ENCODE results near the gene N4BP3.
"Not testable (repeated sequence)": the region's sequence is repeated elsewhere in the genome, so short reads cannot be mapped to it uniquely, and the experiment has no call there.

N4BP3 gene, protein sequence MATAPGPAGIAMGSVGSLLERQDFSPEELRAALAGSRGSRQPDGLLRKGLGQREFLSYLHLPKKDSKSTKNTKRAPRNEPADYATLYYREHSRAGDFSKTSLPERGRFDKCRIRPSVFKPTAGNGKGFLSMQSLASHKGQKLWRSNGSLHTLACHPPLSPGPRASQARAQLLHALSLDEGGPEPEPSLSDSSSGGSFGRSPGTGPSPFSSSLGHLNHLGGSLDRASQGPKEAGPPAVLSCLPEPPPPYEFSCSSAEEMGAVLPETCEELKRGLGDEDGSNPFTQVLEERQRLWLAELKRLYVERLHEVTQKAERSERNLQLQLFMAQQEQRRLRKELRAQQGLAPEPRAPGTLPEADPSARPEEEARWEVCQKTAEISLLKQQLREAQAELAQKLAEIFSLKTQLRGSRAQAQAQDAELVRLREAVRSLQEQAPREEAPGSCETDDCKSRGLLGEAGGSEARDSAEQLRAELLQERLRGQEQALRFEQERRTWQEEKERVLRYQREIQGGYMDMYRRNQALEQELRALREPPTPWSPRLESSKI

DNA sequence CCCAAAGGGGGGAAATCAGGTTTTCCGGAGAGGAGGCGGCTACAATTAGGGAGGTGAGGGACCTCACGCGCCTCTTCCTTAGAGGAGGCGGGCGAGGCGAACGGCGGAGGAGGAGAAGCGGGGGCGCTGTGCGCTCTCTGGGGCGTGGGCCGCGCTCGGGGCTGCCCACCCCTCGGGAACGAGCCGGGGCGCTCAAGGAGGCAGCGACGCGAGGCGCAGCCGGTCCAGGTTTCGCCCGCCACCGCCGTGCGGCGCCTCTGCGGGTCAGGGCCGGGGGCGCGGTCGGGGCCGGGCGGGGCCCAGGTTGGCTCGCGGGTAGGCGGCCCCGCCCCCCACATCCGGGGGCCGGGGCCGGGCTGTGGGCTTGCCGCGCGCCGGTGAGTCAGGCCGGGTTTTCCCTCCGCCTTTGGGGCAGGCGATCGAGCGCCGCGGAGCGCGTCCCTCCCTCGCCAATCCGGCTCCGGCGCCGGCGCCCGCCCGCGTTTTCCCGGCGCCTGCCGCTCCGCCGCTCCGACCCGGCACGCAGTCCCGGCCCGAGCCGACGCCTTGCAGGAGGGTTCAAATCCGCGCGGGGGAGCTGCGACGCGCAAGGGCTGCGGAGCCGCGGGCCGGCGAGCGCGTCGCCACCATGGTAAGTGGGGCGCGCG is at the start of gene N4BP3:
N4BP3 (plus strand) TSS at position 392 of the 647 bp plus-strand sequence. CDS start 6,052 bp downstream, outside the sequence.
- DNase-seq (ENCODE audit: low spot score): peak; percentile 87

DNA sequence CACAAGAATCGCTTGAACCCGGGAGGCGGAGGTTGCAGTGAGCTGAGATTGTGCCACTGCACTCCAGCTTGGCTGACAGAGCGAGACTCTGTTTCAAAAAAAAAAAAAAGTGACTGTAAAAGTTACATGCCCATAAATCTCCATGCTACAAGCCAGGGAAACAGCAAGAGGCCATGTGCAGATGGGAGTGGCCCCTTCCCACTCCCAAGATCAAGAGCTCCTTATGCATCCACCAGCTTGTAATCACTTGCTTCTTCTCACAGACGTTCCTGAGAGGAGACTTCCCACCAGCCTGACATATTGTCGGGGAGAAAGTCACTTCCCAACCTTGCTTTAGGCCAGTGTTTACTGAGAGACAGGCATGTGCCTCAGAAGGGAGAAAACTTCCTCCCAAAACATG is 45.6 kb upstream of the N4BP3 start:
- no peak for DNase-seq (ENCODE audit: low spot score)

DNA sequence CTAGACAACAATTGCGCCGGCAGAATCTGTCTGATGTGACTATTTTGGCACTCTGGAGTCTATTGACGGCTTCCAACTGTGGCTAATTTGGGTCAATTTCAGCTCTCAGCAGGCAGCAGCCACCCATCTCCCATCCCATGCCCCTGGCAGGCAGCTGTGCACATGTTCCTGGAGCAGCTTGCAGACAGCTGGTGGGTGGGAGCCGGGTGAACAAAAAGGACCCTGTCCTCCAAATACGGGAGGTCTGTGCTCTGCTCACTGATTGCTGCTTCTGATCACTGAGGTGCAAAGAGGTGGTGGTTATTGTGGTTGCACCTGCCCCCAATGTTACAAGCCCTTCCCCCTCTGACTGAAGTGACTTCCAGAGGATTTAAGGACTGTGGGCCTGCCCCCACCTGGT is 45.0 kb upstream of the N4BP3 start:
- no peak for DNase-seq (ENCODE audit: low spot score)

DNA sequence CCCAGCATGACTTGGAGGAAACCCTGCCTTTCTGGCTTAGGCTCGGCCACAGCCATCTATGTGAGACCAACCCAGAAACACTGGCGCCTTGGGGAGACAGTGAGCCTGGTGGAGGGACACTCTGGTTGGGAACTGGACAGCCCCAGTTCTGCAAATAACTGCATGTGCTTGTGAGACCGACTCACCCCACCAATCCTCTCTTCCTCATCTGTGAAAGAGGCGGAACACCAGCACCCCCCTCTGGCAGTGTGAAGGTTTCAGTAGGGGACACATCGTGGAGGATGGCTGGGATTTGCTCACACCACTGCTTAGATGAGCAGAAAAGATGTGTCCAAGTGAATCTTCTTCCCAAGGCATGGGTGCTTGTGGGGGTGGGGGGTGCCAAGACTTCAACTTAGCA is 43.4 kb upstream of the N4BP3 start:
- DNase-seq (ENCODE audit: low spot score): peak; percentile 16

DNA sequence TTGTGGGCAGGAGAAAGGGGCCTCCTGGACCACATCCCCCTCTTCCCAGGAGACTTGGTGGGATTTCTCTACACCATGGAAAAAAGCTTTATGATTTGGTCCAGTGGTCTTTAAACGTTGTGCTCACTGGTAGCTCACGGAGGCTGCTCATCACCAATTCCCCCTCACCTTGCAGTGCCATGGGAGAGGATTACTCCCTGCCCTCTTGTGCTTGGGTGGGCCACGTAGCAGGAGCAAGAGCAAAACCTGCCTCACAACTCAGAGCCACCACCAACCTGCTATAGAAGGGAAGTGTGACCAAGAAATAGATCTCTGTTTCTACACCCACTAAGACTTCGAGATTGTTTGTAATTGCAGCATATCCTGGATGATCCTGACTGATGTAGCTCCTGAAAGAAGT is 42.2 kb upstream of the N4BP3 start:
- DNase-seq (ENCODE audit: low spot score): no peak

DNA sequence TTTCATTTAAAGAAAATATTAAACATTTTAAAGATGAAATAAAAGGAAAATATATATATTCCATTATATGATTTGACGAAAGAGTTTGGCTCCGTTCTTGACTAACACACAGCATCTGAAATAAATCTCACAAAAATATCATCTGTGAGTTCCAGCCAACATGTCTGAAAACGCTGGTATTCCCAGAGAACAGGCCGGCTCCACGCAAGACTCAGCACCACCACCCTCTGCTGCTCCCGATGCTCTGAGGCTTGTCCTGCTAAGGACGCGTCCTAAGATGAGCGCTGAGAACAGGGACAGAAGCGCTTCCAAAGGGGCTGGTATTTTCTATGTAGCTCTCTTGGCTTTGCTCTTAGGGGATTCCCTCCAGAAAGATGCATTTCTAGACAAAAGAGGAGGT is 40.6 kb upstream of the N4BP3 start:
- DNase-seq (ENCODE audit: low spot score): no peak

DNA sequence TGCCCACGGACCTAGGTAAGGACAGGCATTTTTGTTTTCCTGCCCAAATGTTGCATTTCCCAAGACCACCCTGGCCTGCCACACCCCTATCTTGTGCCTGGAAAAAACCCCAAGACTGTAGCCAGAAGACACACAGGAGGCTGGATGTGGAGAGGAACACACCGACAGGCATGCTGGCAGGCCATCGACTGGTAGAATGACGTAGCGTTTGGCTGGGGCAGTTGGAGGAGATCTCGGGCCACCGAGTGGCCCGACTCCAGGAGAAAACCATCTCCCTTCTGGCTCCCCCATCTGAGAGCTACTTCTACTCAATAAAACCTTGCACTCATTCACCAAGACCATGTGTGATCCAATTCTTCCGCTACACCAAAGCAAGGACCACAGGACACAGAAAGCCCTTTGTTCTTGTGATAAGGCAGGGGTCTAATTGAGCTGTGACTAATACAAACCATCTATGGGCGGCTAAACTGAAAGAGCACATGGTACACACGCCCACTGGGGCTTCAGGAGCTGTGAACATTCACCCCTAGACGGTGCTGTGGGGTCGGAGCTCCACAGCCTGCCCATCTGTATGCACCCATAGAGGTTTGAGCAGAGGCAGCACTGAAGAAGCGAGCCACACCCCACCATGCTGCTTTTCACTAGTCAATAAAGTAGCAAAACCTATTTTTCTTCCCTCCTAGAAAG is 38.9 kb upstream of the N4BP3 start:
- DNase-seq (ENCODE audit: low spot score): no peak

DNA sequence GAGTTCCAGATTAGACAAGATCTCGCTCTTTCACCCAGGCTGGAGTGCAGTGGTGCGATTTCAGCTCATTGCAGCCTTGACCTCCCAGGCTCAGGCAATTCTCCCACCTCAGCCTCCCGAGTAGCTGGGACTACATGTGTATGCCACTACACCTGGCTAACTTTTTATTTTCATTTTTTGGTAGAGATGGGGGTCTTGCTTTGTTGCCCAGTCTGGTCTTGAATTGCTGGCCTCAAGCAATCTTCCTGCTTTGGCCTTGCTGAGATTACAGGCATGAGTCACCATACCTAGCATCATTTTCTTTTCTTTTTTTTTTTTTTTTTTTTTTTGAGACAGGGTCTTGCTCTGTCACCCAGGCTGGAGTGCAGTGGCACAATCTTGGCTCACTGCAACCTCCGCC is 36.4 kb upstream of the N4BP3 start:
- not testable (repeated sequence) for DNase-seq (ENCODE audit: low spot score)

DNA sequence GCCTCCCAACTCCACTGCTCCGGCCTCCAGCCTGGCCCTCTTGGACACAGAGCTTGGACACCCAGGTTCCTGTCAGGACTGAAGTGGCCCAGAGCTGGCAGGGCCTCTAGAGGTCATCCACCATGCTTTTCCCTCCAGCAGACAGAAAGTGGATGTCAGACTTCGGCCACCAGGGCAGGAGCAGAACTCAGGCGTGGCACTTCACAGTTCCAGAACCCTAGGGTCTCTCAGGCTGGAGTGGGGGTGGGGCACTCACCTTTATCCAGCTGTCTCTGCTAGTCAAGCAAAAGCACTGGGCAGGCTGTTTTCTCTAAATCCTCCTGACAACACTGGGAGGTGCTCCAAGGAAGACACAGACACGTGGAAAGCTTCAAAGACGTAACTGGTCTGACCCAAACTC is 35.6 kb upstream of the N4BP3 start:
- DNase-seq (ENCODE audit: low spot score): no peak

DNA sequence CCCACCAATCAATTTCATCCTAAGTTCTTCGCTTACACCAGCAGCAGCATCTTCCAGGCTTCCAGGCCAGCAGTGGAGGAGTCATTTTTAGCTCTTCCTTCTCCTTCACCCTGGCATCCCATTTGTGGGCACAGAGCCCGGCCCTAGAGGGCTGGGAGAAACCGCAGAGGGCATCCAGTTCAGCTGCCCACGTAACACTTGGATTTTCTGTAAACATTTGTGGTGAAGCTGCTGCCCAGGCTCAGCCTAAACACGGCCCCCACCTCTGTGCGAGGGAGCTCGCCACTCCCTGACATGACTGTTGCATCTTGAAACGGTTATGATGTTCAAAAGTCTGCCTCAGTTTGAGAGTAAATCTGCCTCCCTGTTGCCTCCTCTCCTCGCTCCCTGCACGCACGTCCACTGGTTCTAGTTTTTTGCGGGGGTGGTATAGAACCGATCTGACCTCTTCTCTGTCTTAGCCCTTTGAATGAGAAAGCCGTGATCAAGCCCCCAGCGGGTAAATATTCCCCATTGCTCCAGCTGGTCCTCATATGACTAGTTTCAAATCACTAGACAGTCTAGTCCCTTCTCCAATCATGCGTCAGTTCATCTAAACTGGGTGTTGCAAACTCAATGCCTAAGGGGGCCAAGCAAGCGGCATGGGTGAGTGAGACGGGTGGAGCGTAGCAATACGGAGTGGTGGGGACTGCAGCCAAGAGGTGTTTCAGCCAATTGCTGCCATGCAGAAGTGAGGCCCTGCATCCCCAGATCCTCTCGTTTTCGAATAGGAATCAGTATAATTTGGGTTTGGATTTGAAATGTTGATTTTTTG is 34.9 kb upstream of the N4BP3 start:
- DNase-seq (ENCODE audit: low spot score): no peak

DNA sequence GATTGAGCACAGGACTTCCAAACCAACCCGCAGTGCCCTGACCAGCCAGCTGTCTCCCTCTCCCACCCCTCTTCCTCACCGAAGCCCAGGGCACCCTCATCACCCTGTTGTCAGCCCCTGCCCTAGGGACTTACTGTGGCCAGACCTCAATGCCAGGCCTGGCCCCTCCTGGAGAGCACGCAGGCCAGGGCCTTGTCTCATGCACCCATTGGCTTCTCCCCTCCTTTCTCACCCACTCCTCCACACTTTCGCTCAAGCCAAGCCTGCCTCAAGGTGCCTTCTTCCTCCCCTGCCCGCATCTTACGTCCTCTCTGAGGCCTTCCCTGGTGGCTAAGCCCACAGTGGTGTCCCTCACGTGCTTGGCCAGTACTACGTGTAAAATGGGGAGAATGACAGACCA is 33.3 kb upstream of the N4BP3 start:
- no peak for DNase-seq (ENCODE audit: low spot score)

DNA sequence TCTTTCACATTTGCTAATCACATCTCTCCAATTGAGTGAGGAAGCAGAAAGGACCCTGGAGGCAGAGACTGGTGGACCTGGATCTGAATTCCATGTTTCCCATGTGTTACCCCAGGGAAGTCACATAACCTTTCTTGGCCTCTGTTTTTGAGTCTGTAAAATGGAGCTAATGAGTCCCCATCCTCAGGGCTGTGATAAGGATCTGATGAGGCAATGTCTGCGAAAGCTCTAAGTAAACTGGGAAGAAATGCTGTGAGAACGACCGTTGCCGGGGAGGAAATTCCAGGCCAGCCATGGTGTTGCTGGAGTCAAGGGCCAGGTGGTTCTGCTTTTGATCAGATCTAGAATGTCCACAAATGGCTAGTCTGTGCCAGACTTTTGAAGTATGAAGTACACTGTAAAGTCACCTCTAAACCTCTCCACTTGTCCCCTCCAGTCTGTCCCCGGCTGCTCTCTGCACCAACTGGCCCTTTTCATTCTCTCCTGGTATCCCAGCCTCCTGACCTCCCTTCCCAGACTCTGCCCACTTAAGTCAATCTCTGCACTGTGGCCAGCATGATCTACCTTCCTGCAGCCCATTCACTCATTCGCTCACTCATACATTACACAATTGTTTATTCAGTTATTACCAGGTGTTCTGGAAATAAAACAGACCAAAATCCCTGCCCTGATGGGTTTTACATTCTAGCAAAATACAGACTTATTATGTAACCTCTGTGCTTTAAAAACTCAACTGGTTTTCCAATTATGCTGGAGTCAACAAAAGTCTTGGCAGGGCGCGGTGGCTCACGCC is 32.5 kb upstream of the N4BP3 start:
- no peak for DNase-seq (ENCODE audit: low spot score)

DNA sequence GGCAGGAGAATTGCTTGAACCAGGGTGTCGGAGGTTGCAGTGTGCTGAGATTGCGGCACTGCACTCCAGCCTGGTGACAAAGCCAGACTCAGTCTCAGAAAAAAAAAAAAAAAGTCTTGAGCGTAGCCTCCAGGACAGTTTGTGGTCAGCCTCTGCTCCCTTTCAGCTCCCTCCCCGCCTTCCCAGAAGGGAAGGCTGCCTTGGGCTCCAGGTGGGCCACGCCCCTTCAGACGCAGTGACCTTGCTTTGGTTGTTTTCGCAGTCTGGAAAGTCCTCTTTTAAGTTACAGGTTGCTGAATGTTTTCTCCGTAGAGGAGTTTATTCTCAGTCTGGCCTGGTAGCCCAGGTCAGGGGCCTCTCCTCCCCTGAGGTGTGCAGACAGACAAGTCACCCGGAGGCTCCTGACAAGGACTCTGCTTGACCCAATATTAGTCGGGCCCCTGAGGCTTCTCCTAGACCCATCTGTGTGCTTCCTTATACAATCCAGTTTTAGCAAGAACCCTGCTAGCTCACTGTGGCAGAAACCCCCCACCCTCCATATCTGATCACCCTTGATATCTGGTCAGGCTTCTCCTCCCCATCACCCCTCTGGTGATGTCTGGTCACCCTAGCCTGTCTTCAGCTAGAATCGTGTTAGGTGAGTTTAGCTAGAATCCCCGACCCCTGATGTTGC is 31.6 kb upstream of the N4BP3 start:
- no peak for DNase-seq (ENCODE audit: low spot score)

DNA sequence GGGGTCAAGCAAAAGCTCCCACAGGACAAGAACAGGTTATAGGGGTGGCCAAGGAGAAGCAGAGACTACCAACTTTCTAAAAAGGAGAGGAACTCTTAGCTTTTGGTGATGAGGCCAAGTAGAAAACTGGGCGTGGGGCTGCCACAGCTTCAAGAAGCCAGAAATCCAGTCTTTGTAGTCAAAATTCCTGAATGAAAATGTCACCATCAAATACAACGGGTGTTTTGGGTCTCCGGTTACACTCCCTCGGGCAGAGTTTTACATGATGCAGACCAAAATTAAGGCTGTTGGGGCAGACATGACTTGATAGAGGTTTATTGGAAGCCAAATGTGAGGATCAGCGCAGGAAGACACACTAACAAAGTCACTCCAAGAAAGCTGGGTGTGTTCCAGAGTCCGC is 29.4 kb upstream of the N4BP3 start:
- no peak for DNase-seq (ENCODE audit: low spot score)

DNA sequence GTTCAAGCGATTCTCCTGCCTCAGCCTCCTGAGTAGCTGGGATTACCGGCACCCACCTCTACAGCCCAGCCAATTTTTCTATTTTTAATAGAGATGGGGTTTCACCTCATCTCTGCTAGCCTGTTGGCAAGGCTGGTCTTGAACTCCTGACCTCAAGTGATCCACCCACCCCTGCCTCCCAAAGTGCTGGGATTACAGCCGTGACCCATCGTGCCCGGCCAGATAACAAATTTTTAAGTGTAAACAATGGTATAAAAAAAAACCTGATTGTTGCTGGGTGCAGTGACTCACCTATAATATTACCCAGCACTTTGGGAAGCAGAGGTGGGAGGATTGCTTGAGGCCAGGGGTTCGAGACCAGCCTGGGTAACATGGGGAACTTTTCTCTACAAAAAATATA is 28.0 kb upstream of the N4BP3 start:
- no peak for DNase-seq (ENCODE audit: low spot score)

DNA sequence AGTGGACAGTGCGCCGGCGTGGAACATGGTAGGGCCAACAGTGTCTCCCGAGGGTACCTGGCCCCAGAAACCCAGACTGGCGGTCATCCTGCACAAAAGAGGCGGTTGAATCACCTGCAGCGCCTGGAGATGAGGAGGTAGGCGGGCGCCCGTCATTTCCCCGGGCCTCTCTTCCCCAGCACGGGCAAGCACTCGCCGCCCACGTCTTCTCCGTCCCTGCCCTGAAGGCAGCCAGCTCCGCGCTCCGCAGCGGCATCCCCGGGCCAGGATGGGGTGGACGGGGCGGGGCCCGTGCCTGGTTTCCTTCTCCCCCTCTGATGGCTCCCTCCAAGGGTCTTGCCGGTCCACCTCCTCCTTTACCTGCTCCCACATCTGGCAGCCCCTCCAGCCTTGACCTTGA is 27.1 kb upstream of the N4BP3 start:
- DNase-seq (ENCODE audit: low spot score): no peak

DNA sequence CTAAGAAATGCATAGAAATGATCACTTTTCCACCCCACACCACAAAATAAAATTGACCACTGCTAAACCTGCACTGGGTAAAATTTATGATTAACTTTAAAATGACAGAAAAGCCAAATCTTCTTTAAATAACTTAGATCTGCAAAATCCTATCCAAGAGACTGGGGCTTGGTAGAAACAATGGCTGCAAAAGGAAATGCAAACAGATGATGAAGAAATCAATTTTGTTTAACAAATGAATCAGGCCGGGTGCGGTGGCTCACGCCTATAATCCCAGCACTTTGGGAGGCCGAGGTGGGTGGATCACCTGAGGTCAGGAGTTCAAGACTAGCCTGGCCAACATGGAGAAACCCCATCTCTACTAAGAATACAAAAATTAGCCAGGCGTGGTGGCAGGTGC is 26.1 kb upstream of the N4BP3 start:
- DNase-seq (ENCODE audit: low spot score): not testable (repeated sequence)

DNA sequence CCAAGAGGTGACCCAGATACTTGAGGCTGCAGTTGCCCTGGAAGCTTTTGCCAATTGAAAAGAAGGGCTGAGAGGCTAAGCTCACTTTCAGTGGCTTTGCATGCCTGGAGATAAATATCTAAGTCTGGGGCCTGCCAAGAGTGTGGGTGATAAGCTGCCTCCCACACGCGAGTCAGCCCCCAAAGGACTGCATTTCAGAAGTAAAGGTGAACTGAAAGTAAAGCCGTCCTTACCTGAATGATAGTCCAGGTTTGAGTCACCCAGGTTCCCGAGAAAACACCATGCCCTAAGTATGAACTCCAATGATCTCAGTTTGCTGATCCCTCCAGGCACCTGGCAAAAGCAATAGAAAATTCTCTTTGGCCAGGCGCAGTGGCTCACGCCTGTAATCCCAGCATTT is 22.5 kb upstream of the N4BP3 start:
- no peak for DNase-seq (ENCODE audit: low spot score)

DNA sequence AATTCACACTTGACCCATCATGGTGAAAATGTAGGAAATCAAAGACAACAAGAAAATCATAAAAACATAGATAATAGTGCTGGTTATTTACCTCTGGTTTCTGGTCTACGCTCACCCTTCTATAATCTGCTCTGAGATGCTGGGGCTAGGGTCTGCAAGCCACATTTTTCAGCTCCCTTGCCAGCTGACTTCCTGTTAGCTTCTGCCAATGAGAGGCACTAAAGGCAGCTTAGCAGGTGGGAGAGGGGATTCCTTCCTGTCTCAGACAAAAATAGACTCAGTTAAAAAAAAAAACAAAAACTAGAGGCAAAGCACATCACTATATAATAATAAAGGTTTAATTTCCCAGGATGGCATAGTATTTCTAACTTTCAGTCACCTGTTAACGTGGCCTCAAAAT is 20.2 kb upstream of the N4BP3 start:
- no peak for DNase-seq (ENCODE audit: low spot score)

DNA sequence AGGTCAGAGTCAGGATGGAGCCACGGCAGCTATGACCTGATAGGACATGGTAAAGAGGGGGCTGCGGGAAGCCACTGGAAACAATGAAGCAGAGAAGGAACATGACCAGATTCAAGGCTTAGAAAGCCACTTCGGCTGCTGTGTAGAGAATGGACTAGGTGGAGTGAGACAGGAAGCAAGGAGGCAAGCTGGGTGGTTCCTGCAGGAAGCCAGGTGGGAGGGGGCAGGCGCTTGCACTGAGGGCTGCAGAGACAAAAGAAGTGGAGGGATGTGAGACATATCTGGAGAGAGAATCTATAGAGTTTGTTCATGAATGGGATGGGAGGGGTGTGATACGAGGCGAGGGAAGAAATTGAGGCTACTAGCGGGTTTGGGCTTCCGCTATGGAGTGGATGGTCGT is 19.0 kb upstream of the N4BP3 start:
- no peak for DNase-seq (ENCODE audit: low spot score)

DNA sequence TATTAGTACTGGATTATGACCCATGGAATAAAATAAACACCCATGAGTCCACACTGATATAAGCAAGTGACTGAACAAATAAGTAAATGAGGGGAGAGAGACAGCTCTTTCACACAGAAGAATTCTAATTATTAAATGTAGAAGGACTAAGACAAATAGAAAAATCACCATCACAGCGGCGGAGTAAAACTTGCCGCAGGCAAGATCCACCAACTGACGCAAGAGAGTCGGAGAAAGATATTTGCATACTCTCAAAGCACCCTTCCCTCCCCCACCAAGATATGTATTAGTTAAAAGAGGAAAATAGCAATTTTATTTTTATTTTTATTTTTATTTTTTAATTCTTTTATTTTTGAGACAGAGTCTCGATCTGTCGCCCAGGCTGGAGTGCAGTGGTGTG is 14.6 kb upstream of the N4BP3 start:
- DNase-seq (ENCODE audit: low spot score): no peak
